ENCODE data around the gene CHTOP.

The CHTOP gene

GRCh38 chr1:153633754-153634665, at the start of gene CHTOP:
Gene CHTOP (plus strand): TSS chr1:153634066. CDS start chr1:153636589, 2,523 bp downstream.
- H3K36me3 ChIP-seq (ENCODE audit: control insufficient read depth in 2 of 2, insufficient read depth in 1 of 2, low read length in 2 of 2), result peaks cover 26 to 39% of the 10 kb centered on the region in 2 experiments
- H3K4me3 ChIP-seq (ENCODE audit: low read depth, low read length), result peak within 1 kb of the TSS; percentile 79
- peak within 1 kb of the TSS; percentile 99 for H3K27ac ChIP-seq (ENCODE audit: extremely low read depth, low read depth, low read length)
- POLR2A ChIA-PET, result interaction anchor here (0.5 to 2.5 kb wide), 41 partner anchors 9 to 993 kb away, joined by 3 to 34 read pairs (median 6); partner anchors contain the start of genes CREB3L4, ILF2, INTS3 and RPS27
- CTCF ChIA-PET, result interaction anchor here (0.6 to 2.1 kb wide), 10 partner anchors 12 to 353 kb away, joined by 3 to 9 read pairs (median 3); no protein-coding TSS in a partner anchor
- no peaks in the 10 kb centered on the region for H3K4me1 ChIP-seq (ENCODE audit: control insufficient read depth, insufficient read depth, low read length)
- no peaks in the 10 kb centered on the region for H3K9me3 ChIP-seq (ENCODE audit: control insufficient read depth, insufficient read depth, low read depth, low read length)
- TF ChIP-seq ZNF701 (tag by site-specific recombination; IDR thresholded peaks at IDR 0.05), result no peak
- peak; percentile 89 for TF ChIP-seq SP2 (tag by site-specific recombination; IDR thresholded peaks at IDR 0.05)
- TF ChIP-seq ZNF692 (tag by site-specific recombination; IDR thresholded peaks at IDR 0.05), result peak; percentile 87
- TF ChIP-seq ELK4 (IDR thresholded peaks at IDR 0.05; ENCODE audit: borderline replicate concordance, low read depth, low read length), result no peak
- peak; percentile 100 for TF ChIP-seq ZNF501 (tag by site-specific recombination; IDR thresholded peaks at IDR 0.05)
- TF ChIP-seq ZNF518A (tag by site-specific recombination; conservative IDR thresholded peaks at IDR 0.05; ENCODE audit: low read depth), result peak; percentile 46; the same call in 1 of the 2 replicates
- TF ChIP-seq ZBTB7A (tag by site-specific recombination; IDR thresholded peaks at IDR 0.05; ENCODE audit: low read depth), result no peak
- peak; percentile 44 for TF ChIP-seq ZNF76 (tag by site-specific recombination; IDR thresholded peaks at IDR 0.05; ENCODE audit: borderline replicate concordance, low read depth)
- no peak for TF ChIP-seq PBX3 (CRISPR knock-in tag; IDR thresholded peaks at IDR 0.05)
- TF ChIP-seq ZSCAN16 (tag by site-specific recombination; IDR thresholded peaks at IDR 0.05), result no peak
- TF ChIP-seq SCRT2 (tag by site-specific recombination; IDR thresholded peaks at IDR 0.05), result no peak; the same call in 1 of the 2 replicates
- TF ChIP-seq ZNF324 (tag by site-specific recombination; IDR thresholded peaks at IDR 0.05), result peak; percentile 88
- TF ChIP-seq ZFP69B (tag by site-specific recombination; IDR thresholded peaks at IDR 0.05), result peak; percentile 85
- no peak for TF ChIP-seq ZNF654 (tag by site-specific recombination; IDR thresholded peaks at IDR 0.05; ENCODE audit: low read depth)
- TF ChIP-seq ZNF157 (tag by site-specific recombination; IDR thresholded peaks at IDR 0.05), result no peak
- peak; percentile 97 for TF ChIP-seq GLIS2 (tag by site-specific recombination; IDR thresholded peaks at IDR 0.05)
- peak; percentile 77 for TF ChIP-seq INSM2 (tag by site-specific recombination; IDR thresholded peaks at IDR 0.05)
- TF ChIP-seq ZNF221 (tag by site-specific recombination; IDR thresholded peaks at IDR 0.05; ENCODE audit: borderline replicate concordance), result no peak
- TF ChIP-seq ZNF624 (tag by site-specific recombination; IDR thresholded peaks at IDR 0.05), result no peak
- no peak for TF ChIP-seq ZNF776 (tag by site-specific recombination; IDR thresholded peaks at IDR 0.05; ENCODE audit: borderline replicate concordance)
- TF ChIP-seq MYNN (tag by site-specific recombination; IDR thresholded peaks at IDR 0.05; ENCODE audit: borderline replicate concordance), result peak; percentile 14; the same call in 1 of the 2 replicates
- TF ChIP-seq ZNF280D (tag by site-specific recombination; IDR thresholded peaks at IDR 0.05), result peak; percentile 85
